GM18511 (cell line): Measurements from ENCODE around the gene CDH16.

Source experiments
- ATAC-seq: cut with Tn5 transposase; IDR thresholded peaks from one replicate; pipeline ENCODE4 v1.9.1; 2021; ENCODE audit warnings: mild to moderate bottlenecking, moderate library complexity; ENCODE audit not compliant: unreplicated experiment

The CDH16 gene

DNA sequence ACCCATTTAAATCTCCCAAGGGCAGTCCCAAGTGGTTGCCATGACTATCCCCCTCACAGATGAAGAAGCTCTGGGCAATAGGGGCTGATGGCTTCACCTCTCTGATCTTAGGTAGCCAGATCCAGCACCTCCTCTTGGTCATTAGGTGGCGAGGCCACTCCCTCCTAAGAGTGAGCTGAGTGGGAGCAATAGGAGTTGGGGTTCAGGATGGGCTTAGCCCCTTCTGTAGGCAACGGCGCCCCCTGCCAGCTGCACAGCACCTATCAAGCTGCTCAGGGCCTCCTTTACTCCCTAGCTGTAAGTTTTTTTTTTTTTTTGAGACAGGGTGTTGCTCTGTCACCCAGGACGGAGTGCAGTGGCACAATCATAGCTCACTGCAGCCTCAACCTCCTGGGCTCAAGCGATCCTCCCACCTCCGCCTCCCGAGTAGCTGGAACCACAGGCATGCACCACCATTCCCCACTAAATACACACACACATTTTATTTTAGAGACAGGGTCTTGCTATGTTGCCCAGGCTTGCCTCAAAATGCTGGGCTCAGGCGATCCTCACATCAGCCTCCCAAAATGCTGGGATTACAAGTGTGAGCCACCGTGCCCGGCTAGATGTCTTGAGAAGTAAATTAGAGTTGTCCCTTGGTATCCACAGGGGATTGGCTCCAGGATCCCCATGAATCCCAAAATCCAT lies 10.2 kb upstream of the CDH16 start:
- no peak for ATAC-seq

DNA sequence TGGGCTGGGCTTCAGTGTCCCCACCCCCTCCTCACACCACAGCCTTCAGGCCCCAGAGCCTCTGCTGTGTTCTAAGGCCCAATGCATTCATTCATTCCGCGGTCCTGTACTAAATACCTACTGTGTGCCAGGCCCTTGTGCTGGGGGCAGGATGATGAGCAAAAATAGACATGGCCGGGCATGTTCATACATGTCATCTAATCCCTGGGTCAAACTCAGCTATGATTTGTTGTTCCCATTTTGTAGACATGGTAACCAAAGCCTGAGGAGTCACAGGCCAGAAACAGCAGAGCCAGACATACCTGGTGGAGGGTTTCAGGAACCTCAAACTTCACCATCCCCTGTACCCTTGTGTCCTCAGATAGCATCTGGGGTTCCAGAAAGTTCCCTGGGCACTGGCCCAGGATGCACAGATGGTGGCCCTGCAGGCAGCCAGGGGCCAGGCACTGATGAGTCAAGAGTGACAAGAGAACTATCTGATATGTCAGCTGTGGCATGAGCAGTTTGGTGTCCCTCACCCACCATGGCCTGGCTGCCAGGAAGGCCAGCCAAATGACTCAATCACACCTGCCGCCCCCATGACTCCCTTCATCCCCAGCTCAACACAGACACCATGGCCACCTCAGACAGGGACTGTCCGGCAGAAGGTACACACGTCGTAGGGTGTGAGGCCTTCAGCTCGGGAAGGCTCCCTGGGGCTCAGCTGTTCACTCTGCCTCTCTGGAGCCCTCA lies 9.4 kb upstream of the CDH16 start:
- no peak for ATAC-seq

- peak; percentile 36 for ATAC-seq
Observed at GRCh38 chr16:66926961-66927436, 8.3 kb upstream of the CDH16 start.

DNA sequence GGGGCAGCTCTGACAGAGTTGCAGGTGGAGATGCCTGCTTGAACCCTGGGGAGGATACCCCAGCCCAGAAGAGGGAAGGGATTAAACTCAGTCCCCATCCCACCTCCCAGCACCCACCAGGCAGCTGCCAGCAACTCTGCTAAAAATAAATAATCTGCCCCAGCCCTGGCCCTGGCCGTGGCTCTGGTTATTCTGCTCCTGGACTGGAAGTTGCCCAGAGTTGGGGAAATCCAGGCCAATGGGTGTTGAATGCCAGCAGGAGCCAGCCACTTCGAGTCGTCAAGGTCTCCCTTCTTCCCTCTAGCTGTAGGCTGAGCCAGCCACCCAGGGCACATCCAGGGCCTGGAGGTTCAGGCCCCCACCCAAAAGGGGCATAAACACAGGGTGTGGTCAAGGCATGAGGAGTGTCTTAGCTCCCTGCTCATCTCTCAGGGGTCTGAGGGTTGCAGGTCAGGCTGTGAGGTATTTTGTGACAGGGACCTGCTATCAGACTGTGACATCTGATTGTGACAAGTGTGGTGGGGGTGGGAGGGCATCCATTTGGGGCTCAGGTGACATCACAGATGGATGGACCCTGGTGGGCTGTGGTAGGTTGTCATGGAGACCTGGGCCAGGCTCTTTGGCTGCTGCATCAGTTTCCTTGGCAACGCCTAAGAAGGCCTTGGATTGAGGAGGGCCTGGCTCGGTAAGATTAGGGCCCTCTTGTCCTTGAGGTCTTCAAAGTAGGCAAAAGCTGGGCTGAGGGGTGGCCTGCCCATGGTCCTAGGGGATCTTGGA lies 7.7 kb upstream of the CDH16 start:
- no peak for ATAC-seq

GRCh38 chr16:66925322-66925840 lies 6.7 kb upstream of the CDH16 start, which contains the start of gene RRAD:
TSS of gene RRAD (minus strand) at chr16:66925535. CDS start at chr16:66925179, 356 bp downstream.
- ATAC-seq = no peak

DNA sequence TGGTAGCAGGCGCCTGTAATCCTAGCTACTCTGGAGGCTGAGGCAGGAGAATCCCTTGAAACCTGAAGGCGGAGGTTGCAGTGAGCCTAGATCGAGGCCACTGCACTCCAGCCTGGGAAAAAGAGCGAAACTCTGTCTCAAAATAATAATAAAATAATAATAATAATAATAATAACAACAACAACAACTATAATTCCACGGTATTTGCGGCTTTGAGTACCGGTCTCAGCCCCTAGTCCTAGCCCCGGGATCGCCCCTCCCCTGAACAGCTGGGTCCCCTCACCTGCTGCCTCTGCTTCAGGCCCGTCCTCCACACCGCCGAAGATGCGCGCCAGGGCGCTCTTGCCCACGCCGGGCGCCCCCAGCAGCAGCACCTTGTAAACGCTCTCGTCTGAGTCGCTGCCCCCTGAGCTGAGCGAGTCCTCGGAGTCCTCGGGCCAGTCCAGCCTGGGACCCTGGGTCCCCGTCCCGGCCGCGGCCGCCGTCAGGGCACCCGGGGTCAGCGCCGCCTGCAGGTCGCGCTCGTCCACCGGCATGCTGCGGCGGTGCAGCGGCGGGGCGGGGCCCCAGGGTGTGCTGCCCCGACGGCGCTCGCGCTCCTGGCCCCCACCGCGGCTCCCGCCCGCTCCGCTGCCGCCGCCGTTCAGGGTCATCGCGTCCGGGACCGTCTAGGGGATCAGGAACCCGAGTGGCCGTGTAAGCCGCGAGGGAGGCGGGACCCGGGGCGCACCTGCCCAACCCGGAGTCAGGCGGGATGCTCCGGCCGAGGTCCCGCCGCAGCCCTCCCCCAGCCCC lies 6.0 kb upstream of the CDH16 start:
- no peak for ATAC-seq

DNA sequence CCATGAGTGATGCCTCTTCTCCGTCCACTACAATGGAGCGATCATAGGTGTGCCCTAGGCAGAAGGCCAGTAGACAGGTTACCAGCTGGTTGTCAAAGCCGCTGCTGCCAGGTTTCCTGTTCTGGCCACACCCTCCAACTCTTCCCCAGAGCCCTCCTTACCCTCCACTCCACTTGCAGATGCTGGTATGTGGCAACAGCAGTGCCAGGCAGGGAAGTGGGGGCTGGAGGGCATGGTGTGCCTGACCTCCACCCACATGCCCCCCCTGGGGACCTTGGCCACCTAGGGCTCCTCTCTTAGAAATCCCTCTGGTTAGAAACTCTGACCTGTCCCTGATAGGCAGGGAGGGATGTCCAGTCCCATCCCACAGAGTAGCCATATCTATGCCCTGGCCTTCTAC lies 5.2 kb upstream of the CDH16 start:
- no peak for ATAC-seq

DNA sequence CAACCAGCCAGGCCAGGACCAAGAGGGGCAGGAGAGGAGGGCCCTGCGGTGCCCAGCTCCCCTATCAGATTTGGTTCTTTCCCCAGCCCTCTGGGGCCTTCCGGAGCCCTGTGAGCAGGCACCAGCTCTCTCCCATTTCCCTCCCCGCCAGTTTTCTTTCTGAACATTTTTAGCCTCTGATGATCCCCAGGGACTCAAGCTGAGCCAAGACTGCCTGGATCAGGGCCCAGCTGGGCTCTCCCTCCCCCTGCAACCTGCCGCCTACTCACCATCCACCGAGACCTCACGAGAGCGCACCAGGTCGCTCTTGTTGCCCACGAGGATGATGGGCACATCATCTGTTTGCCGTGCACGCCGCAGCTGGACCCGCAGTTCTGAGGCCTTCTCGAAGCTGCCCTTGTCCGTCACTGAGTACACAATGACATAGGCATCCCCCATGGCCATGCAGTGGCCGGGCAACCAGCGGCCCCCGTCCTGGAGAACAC lies 4.6 kb upstream of the CDH16 start:
- ATAC-seq = no peak

DNA sequence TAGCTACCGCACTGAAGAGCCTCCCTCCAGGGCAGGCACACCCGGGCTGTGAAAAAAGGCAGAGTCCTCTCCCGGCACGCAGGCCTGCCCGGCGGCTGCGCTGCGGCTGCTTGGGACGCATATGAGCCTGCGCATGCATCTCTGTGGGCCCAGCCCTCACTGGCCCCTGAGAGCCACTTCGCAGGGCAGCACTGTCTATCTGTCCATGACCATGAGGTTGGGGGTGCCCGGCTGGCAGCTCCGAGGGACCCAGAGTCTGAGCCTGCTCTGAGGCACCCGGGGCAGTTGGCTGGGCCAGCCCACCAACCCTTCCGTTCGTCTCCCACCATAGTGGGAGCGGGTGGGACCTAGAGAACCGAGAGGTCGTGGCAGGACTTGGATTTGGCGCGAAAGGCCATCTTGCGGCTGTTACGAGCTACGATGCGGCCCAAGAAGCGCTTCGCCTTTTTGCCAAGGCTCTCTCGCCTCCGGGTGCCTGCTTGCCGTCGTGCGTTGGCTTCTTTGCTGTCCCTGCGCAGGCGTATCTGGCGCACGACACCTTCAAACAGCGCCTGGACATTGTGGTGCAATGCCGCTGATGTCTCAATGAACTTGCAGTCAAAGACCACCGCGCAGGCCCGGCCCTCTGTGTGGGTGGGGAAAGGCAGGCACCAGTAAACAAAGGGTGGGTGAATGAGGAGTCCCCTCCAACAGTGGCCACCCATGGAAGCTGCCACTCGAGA lies 3.2 kb upstream of the CDH16 start:
- ATAC-seq = no peak

DNA sequence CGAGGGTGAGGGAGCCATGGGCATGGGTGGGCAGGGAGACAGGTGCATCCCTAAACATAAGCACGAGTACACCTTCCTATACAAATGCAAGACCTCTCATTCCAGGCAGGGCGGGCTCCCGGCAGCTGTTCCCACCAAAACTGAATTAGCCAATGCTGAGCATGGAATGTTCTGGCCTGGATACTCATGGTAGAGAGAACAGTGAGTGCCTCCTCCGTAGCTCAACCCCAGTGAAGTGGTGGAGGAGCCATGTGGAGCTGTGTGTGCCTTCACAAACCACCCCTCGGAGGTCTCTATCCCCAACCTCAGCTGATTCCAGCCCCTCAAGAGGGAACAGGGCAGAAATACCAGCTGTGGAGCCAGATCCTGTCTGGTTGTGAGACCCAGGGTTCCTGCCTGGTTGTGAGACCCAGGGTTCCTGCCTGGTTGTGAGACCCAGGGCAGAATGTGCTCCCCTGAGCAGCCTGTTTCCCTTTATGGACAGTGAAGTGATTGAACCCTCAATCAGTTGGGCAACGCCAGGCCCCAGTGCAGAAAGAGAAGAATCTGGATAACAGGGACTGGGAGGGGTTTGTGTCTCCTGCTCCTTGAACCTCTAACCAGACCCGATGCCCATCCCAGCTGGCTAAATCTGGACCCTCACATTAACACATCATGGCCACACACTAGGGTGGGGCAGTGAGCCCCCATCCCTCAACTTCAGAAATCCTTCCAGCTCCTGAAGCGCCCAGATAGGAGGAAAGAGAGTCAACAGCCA lies 2.4 kb upstream of the CDH16 start:
- no peak for ATAC-seq

DNA sequence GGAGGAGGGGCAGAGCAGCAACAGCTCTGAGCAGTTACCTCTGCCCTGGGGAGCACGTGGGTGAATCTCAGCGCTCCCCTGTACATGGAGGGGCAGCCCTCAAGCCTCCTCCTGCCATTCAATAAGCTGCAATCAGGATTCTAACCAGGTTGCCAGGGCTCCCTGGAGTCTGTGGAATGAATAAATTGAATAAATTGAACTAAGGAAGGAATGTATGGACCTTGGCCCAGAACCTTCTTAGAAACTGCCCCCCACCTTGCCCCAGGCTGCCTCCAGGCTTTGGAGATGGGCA lies 1.6 kb upstream of the CDH16 start:
- no peak for ATAC-seq

DNA sequence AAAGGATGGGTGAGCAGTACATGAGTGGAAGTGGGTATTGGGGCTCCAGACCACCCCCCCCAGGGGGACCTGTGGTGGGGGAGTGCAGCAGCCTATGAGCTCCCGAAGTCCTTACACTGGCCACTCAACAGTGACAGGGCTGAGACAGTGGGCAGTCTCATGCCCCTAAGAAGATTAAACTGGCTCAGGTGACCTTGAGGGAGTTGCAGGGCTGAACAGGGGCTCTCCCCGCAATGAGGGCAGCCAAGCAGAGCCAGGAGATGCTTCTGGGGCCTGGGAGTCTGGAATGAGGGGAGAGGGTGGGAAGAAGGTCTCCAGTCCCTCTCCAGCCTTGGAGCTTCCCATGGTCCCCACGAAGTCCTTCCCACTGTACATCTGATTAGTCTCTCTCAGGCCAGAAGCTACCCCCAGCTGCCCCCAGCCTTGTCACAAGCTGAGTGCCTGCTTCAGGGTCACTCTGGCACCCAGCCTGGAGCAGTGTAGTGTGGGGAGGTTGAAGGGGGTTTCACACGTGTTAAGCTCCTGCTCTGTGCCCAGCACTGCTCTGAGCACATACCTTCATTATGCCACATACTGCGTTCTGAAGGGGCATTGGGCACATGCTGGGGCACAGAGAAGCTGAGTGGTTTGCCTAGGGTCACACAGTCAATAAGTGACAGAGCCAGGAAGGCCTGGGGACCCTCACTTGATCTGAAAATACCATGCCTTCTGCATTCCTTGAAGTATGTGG lies 1.0 kb upstream of the CDH16 start:
- no peak for ATAC-seq

DNA sequence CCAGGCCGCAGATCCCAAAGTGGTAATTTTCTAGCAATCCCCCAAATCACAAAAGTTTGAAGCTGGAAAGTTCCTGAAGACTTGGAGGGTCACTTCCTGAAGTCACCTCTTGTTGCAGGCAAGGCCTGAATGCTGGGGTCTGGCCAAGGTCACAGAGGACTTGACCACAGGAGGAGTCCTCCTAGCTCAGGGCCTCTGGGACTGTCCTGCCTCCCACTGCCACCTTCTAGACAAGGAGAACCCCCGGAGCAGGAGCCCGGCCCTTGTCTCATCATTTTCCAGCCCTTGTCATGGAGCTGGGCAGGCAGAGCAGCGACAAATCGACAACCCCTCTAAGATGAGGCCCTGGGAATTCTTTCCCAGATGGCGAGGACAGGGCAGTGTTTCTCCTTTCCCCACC lies 330 bp downstream of the CDH16 start:
- ATAC-seq = no peak

GRCh38 chr16:66917741-66918140 lies 944 bp downstream of the CDH16 start:
- no peak for ATAC-seq

GRCh38 chr16:66916518-66916917 lies 2.2 kb downstream of the CDH16 start:
- ATAC-seq = no peak

DNA sequence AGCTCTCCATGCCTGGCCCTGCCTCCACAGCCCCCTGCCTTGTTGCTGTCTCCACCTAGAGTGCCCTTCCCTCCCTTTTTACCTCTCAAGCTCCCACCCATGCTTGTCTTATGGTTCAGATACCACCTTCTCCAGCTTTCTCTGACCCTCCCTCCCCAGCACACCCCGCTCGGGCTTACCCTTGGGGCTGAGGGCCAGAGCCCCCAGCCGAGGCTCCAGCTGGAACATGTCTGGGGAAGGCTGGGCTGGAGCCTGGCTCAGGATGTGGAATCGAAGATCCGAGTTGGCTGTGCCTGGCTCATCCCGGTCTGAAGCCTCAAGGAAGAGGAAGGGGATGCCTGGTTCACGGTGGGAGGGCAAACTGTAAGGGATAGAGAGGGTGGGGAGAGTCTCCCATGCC lies 3.6 kb downstream of the CDH16 start:
- ATAC-seq = no peak

DNA sequence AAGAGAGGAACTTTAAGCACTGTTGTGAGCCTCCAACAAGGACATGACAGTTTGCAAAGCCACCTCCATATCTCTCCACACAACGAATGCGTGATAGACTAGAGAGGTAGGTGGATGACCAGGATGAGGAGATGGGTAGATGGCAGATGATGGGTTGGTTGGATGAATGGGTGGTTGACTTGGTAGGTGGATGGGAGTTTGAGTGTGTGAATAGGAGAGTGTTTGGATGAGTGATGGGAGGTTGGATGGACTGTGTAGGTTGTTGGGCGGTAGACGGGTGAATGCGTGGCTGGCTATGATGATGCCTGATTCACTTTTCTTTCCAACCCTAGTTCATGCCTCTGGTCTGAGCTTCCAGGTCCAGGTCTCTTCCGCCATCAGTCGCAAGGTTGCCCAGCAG lies 4.1 kb downstream of the CDH16 start:
- no peak for ATAC-seq

GRCh38 chr16:66913711-66914110 lies 5.0 kb downstream of the CDH16 start:
- no peak for ATAC-seq

DNA sequence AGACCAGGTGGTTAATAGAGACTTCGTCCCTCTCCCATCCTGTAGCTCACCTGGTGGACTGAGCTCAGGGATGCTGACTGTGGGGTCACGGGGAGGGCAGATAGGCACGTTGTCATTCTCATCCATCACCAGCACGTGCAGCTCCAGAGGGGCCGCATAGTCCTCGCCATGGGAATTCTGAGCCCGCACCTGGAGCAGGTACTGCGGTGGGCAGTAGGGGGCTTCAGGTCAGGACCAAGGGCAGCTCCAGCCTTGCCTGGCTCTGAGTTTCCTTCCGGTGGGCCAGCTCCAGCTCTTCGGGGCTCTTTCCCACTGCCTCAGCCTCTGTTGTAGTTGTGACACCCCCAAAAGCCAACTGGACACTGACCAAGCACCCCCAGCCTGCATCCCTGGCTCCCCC lies 5.6 kb downstream of the CDH16 start:
- ATAC-seq = no peak
